OCI-LY3 (cell line): ENCODE data around the gene SCO2.

Source experiments
- H2AFZ ChIP-seq: fragments of 200-600, 300-600 bp; shearing (Covaris generic); 2 replicates; pipeline ENCODE4 v1.6.0; 2014; ENCODE audit warnings: antibody characterized with exemption, low read depth, low read length
- H3K27ac ChIP-seq: fragments of 200-600, 300-600 bp; sonication (generic); 2 replicates; pipeline ENCODE4 v1.5.1; 2014; ENCODE audit warnings: mild to moderate bottlenecking, low read length, moderate library complexity, mixed read lengths
- H3K27me3 ChIP-seq: fragments of 200-600, 300-600 bp; sonication (generic); 2 replicates; pipeline ENCODE4 v1.6.1; 2014; ENCODE audit warnings: low read depth, low read length, mixed read lengths
- H3K36me3 ChIP-seq: fragments of 200-600, 300-600 bp; sonication (generic); replicated peaks from 2 replicates; pipeline ENCODE3; 2014; ENCODE audit warnings: low read depth, low read length, mixed read lengths
- H3K4me1 ChIP-seq: fragments of 300-600, 200-600 bp; sonication (generic); 2 replicates; pipeline ENCODE4 v1.6.1; 2014; ENCODE audit warnings: low read length, mixed read lengths
- H3K4me2 ChIP-seq: fragments of 200-600, 300-600 bp; sonication (generic); 2 replicates; pipeline ENCODE4 v1.6.1; 2014; ENCODE audit warnings: low read length, mixed read lengths
- H3K4me3 ChIP-seq: fragments of 300-600, 200-600 bp; sonication (generic); 2 replicates; pipeline ENCODE4 v1.5.1; 2014; ENCODE audit warnings: antibody characterized with exemption, mild to moderate bottlenecking, low read length, moderate library complexity
- H3K79me2 ChIP-seq: fragments of 300-600, 200-600 bp; shearing (Covaris generic); 2 replicates; pipeline ENCODE4 v1.6.1; 2014; ENCODE audit warnings: mild to moderate bottlenecking, low read length, mixed read lengths
- H3K9ac ChIP-seq: fragments of 300-600, 200-600 bp; shearing (Covaris generic); 2 replicates; pipeline ENCODE4 v1.6.0; 2014; ENCODE audit warnings: mild to moderate bottlenecking, low read length, moderate library complexity
- H3K9me3 ChIP-seq: fragments of 200-600, 300-600 bp; shearing (Covaris generic); 2 replicates; pipeline ENCODE4 v1.6.1; 2014; ENCODE audit warnings: low read length, mixed read lengths; ENCODE audit not compliant: insufficient read depth
- H4K20me1 ChIP-seq: fragments of 200-600, 300-600 bp; sonication (generic); 2 replicates; pipeline ENCODE4 v1.6.1; 2016; ENCODE audit warnings: low read length, mixed read lengths; ENCODE audit not compliant: insufficient read depth
- EZH2phosphoT487 ChIP-seq: fragments of 200-600 bp; shearing (Covaris generic); IDR thresholded peaks from 2 replicates; pipeline ENCODE4 v1.6.1; 2018; ENCODE audit warnings: antibody characterized with exemption, mixed run types, low read depth
- TF ChIP-seq, protein P1 (sequence below): fragments of 200-600, 300-600 bp; sonication (generic); IDR thresholded peaks from 2 replicates; pipeline ENCODE4 v1.5.1; 2014; ENCODE audit warnings: antibody characterized with exemption, low read length, low read depth

SCO2 gene

DNA sequence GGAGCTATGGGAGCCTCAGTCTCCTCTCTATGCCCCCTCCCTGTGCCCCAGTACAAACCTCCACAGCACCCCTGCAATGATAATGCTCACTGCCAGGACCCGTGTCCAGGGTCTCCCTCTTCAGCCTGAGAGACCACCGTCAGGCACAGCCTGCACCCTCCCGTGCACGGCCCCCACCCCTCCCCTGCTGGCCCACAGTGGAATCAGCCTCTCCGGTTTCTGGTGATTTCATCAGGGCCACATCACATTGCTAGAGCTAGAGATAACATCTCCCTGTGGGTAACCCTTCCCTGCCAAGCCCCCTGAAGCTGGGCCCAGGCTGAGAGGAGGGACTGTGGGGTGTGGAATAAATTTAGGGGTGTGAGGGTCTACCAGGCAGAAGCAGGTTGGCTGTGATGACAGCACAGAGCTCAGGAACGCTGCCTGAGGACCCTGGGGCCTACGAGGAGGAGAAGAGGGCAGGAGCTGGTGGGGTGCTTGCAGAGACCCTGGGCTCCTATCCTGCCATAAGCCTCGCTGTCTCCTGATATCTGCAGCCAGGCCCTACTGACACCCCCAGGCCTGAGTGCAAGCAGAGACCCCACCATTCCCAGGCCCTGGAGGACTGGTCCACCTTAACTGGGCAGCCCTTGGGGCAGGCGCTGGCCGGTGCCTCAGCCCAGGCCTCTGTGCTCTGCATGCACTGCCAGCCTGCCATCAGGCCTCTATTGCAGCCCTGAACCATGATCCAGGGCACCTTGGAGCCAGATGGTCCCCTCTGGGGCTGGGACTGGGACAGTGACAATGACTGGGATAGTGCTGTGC is 20.3 kb upstream of the SCO2 start, which contains the start of gene KLHDC7B:
Gene KLHDC7B (plus strand): TSS at position 378 of the 804 bp plus-strand sequence. CDS start 345 bp downstream, at position 723.
- no peaks in the 10 kb centered on the region for H3K27me3 ChIP-seq
- peak within 1 kb of the TSS; percentile 65 for H3K4me2 ChIP-seq
- no peak within 1 kb of the TSS; the same call in 1 of the 2 replicates for H3K9ac ChIP-seq
- no peaks in the 10 kb centered on the region for H3K9me3 ChIP-seq
- H3K27ac ChIP-seq = no peak within 1 kb of the TSS
- TF ChIP-seq EZH2phosphoT487 = no peak
- TF ChIP-seq, protein P1, sequence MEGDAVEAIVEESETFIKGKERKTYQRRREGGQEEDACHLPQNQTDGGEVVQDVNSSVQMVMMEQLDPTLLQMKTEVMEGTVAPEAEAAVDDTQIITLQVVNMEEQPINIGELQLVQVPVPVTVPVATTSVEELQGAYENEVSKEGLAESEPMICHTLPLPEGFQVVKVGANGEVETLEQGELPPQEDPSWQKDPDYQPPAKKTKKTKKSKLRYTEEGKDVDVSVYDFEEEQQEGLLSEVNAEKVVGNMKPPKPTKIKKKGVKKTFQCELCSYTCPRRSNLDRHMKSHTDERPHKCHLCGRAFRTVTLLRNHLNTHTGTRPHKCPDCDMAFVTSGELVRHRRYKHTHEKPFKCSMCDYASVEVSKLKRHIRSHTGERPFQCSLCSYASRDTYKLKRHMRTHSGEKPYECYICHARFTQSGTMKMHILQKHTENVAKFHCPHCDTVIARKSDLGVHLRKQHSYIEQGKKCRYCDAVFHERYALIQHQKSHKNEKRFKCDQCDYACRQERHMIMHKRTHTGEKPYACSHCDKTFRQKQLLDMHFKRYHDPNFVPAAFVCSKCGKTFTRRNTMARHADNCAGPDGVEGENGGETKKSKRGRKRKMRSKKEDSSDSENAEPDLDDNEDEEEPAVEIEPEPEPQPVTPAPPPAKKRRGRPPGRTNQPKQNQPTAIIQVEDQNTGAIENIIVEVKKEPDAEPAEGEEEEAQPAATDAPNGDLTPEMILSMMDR = no peak
- no peaks in the 10 kb centered on the region for H4K20me1 ChIP-seq
- no peak within 1 kb of the TSS for H3K4me3 ChIP-seq
- peaks cover 42% of the 10 kb centered on the region for H3K4me1 ChIP-seq
- H3K79me2 ChIP-seq = no peaks in the 10 kb centered on the region
- H3K36me3 ChIP-seq = no peaks in the 10 kb centered on the region
- H2AFZ ChIP-seq = no peak within 1 kb of the TSS

DNA sequence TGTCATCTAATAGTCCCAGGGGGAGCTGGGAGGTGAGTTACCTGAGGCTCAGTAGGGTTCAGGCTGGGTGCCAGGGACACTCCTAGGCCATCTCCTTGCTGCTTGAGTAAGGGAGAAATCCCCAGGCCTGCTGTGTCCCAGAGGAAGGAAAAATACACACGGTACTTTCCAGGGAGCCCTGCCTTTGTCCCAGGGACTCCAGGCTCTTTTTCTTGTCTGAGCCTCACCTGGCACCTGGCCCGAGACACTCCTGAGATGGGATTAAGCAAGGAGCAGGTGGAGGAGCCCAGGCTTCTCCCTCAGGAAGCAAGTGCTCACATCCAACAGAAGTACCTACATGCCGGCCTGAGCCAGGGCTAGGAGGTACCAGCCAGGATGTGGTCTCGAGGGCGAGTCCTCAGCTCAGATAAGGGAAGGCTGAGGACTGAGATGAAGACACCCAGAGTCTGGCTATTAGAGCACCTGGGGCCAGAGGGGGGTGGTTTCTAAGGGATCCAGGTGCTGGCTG is 19.4 kb upstream of the SCO2 start:
- Histone ChIP-seq H3K36me3 (no peaks in the 10 kb centered on the region), H3K9me3 (no peaks in the 10 kb centered on the region), H3K79me2 (no peaks in the 10 kb centered on the region), H4K20me1 (no peaks in the 10 kb centered on the region), H3K9ac (peak overlapping the region; percentile 50), H3K4me1 (peaks cover 52% of the 10 kb centered on the region), H3K4me2 (peak overlapping the region; percentile 65), H3K27me3 (no peaks in the 10 kb centered on the region), H3K27ac (peak overlapping the region; percentile 22; the same call in 1 of the 2 replicates), H2AFZ (no peak overlapping the region), H3K4me3 (peak overlapping the region; percentile 57)
- no peak for TF ChIP-seq EZH2phosphoT487
- TF ChIP-seq, protein P1 = no peak

DNA sequence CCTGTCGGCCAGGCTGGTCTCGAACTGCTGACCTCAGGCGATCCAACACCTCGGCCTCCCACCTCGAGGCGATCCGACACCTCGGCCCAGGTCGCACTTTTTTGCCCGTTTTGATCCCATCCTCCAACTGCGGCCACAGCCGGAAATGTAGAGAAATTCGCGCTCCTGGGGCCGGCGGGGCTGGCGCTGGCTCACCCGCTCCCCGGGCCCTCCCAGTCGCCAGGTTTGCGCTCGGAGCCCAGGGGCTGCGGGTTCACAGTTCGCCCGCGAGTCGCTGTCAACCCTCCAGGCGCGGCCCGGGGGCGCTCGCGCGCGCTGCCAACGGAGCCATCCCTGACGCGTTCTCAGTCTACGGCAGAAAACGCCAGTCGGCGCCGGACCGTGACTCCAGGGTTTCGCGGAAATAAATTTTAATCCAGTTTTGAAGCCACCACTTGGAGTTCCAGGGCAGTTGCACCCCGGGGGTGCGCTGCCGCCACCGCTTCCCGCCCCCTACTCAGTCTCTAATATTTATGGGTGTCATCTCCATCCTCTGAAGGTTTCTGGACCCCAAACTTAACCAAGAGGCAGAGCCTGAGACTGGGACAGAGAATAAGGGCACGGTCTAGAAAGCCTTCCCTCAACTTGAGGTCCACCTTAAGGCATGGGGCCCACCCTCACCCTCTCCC is 18.8 kb upstream of the SCO2 start:
- Histone ChIP-seq H3K4me3 (peak overlapping the region; percentile 57), H3K36me3 (no peaks in the 10 kb centered on the region), H3K79me2 (no peaks in the 10 kb centered on the region), H3K4me1 (peaks cover 55% of the 10 kb centered on the region), H4K20me1 (no peaks in the 10 kb centered on the region), H2AFZ (peak overlapping the region; percentile 62; the same call in 1 of the 2 replicates), H3K27ac (peak overlapping the region; percentile 22; the same call in 1 of the 2 replicates), H3K9me3 (no peaks in the 10 kb centered on the region), H3K9ac (peak overlapping the region; percentile 50), H3K27me3 (no peaks in the 10 kb centered on the region), H3K4me2 (peak overlapping the region; percentile 65)
- TF ChIP-seq EZH2phosphoT487 = no peak
- TF ChIP-seq, protein P1 = peak; percentile 55
